ENCODE results near the gene PSMD2.
A peak's percentile ranks its signal among the peaks of the same experiment; 100 is the strongest.

PSMD2 gene

DNA sequence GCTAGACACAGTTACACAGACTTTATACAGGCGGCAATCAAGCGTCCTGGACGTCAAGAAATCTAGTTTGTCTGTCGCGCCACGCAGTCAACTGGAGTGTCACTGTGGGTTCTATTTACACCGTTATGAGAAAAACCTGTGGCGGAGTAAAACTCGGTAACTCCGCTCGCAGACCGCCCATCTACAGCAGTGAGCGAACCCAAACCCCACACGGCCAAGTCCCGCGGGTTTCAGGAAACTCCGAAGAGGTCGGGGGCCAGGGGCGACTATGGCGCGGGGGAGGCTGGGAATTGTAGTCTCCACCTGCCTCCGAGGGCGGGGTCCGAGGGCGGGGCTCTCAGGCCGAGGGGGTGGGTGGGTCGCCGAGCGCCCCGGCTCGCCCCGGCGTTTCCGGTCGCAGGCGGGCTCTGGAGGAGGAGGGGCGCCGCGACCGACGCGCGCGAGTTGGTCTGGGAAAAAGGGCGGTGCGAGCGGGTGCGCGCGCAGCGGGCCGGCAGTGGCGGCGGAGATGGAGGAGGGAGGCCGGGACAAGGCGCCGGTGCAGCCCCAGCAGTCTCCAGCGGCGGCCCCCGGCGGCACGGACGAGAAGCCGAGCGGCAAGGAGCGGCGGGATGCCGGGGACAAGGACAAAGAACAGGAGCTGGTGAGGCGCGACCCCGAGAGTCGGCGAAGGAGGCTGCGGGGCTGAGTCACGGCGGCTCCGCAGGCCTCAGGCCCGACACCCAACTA is at the start of gene PSMD2:
TSS of gene PSMD2 (plus strand) at position 483 of the 729 bp plus-strand sequence. CDS start at position 509, 26 bp downstream.
- peaks cover 8% of the 10 kb centered on the region for H3K4me1 ChIP-seq
- H3K4me2 ChIP-seq (ENCODE audit: low read length): peak within 1 kb of the TSS; percentile 98
- H3K4me3 ChIP-seq (ENCODE audit: low read depth, low read length): peak within 1 kb of the TSS; percentile 87
- TF ChIP-seq CTCF (IDR thresholded peaks at IDR 0.05): no peak
- peak within 1 kb of the TSS; percentile 76 for H3K27ac ChIP-seq
- H3K9ac ChIP-seq: peak within 1 kb of the TSS; percentile 85
- peak within 1 kb of the TSS; percentile 98 for H2AFZ ChIP-seq
- H3K36me3 ChIP-seq (ENCODE audit: control insufficient read depth, insufficient read depth, low read length): no peaks in the 10 kb centered on the region
- no peaks in the 10 kb centered on the region for H3K27me3 ChIP-seq (ENCODE audit: control insufficient read depth, insufficient read depth, low read length)
- H3K9me3 ChIP-seq (ENCODE audit: control insufficient read depth, low read length): no peaks in the 10 kb centered on the region
- peaks cover 20% of the 10 kb centered on the region for H3K79me2 ChIP-seq

DNA sequence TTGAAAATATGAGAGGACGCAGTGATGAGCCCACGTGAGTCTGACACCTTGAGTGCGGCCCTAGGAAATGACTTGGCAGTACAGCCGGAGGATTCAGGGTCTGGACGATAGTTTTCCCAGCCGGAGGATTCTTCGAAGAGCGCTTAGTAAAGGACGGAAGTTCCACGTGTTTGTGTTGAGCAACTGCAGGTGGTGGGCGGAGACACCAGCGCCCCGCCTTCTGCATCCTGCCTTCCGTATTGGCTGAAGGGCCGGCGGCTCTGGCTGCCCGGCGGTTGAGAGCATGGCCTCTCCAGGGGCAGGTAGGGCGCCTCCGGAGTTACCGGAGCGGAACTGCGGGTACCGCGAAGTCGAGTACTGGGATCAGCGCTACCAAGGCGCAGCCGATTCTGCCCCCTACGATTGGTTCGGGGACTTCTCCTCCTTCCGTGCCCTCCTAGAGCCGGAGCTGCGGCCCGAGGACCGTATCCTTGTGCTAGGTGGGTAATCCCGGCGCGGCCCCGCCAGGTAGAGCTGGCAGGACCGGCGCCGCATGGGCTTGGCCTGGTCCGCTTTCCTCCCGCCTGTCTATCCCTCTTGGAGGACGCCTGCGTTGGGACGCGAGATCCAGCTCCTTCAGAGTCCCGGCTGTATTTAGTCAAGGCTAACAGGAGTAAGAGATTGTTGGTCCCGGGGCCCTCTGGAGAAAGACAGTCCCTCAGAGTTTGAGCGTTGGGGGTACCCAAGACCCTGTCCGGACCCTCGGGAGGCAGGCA is 49.5 kb upstream of the PSMD2 start, which contains the start of gene EEF1AKMT4:
TSS of gene EEF1AKMT4 (plus strand) at position 261 of the 755 bp plus-strand sequence. CDS start at position 284, 23 bp downstream.
- H3K79me2 ChIP-seq: no peaks in the 10 kb centered on the region
- no peaks in the 10 kb centered on the region for H3K36me3 ChIP-seq (ENCODE audit: control insufficient read depth, insufficient read depth, low read length)
- no peaks in the 10 kb centered on the region for H3K27me3 ChIP-seq (ENCODE audit: control insufficient read depth, insufficient read depth, low read length)
- TF ChIP-seq CTCF (IDR thresholded peaks at IDR 0.05): no peak
- peak within 1 kb of the TSS; percentile 90 for H3K4me2 ChIP-seq (ENCODE audit: low read length)
- H3K9me3 ChIP-seq (ENCODE audit: control insufficient read depth, low read length): no peaks in the 10 kb centered on the region
- H3K27ac ChIP-seq: peak within 1 kb of the TSS; percentile 82
- H3K9ac ChIP-seq: no peak within 1 kb of the TSS
- no peaks in the 10 kb centered on the region for H3K4me1 ChIP-seq
- peak within 1 kb of the TSS; percentile 88 for H2AFZ ChIP-seq
- H3K4me3 ChIP-seq (ENCODE audit: low read depth, low read length): peak within 1 kb of the TSS; percentile 71

- Histone ChIP-seq H3K27ac (peak overlapping the region; percentile 82), H3K4me3 (ENCODE audit: low read depth, low read length) (peak overlapping the region; percentile 71), H3K36me3 (ENCODE audit: control insufficient read depth, insufficient read depth, low read length) (no peaks in the 10 kb centered on the region), H3K4me2 (ENCODE audit: low read length) (peak overlapping the region; percentile 90), H3K9ac (no peak overlapping the region), H3K9me3 (ENCODE audit: control insufficient read depth, low read length) (no peaks in the 10 kb centered on the region), H3K27me3 (ENCODE audit: control insufficient read depth, insufficient read depth, low read length) (no peaks in the 10 kb centered on the region), H2AFZ (peak overlapping the region; percentile 88), H3K4me1 (no peaks in the 10 kb centered on the region), H3K79me2 (no peaks in the 10 kb centered on the region)
- peak; percentile 97 for TF ChIP-seq CTCF (IDR thresholded peaks at IDR 0.05)
Measured at GRCh38 chr3:184250167-184250828, 48.7 kb upstream of the PSMD2 start.

DNA sequence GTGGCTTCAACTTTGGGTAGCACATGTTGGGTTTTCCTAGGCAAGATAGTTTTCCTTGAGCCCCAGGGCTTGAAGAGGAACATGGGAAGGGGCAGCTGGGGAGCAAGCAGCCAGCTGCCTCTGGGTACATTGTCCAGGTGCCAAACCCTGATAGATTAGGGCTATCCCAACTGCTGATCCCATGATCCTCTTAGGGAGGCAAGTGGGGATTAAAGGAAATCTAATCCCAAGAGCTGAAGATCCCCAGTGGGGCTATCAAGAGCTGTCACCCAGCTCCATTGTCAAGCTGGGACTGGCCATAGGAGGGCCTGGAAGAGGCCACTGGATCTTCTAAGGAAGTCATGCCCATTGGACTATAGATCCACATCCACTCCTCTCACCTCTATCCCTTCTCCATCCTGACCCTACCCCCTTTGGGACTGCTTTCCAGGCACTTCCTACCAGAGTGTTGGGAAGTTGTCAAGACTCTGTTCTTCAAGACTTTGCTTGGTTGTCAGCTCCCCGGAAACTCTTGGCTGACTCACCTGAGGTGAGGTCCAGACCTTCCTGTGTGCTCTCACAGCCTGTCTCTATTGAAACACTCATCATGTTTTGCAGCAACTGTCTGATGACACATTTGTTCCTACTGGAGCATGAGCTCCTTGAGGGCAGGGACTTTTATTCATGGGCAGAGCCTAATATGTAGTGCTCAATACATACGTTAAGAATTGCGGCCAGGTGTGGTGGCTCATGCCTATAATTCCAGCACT is 43.6 kb upstream of the PSMD2 start:
- no peak overlapping the region for H3K27ac ChIP-seq
- H3K79me2 ChIP-seq: no peaks in the 10 kb centered on the region

More for the DNA sequence above, 43.6 kb upstream of the PSMD2 start:
- no peaks in the 10 kb centered on the region for H3K36me3 ChIP-seq (ENCODE audit: control insufficient read depth, insufficient read depth, low read length)
- peaks cover 2% of the 10 kb centered on the region for H3K4me1 ChIP-seq
- no peaks in the 10 kb centered on the region for H3K27me3 ChIP-seq (ENCODE audit: control insufficient read depth, insufficient read depth, low read length)
- no peak overlapping the region for H3K4me2 ChIP-seq (ENCODE audit: low read length)
- no peaks in the 10 kb centered on the region for H3K9me3 ChIP-seq (ENCODE audit: control insufficient read depth, low read length)
- TF ChIP-seq CTCF (IDR thresholded peaks at IDR 0.05): no peak
- no peak overlapping the region for H3K9ac ChIP-seq
- H2AFZ ChIP-seq: no peak overlapping the region
- H3K4me3 ChIP-seq (ENCODE audit: low read depth, low read length): no peak overlapping the region

Measured in parathyroid adenoma (tissue), 2 donors.